ENCODE data around the gene FARSA. TPM values are rescaled to one million over a fixed set of nuclear protein-coding genes. Genes with fewer than 3 reads are reported as not detected.
"Not testable (repeated sequence)": the region's sequence is repeated elsewhere in the genome, so short reads cannot be mapped to it uniquely, and the experiment has no call there.

The FARSA gene
- total and polyA plus RNA-seq, 3 experiments from 2014 or later, result 64.5 to 192 (median 188) TPM

DNA sequence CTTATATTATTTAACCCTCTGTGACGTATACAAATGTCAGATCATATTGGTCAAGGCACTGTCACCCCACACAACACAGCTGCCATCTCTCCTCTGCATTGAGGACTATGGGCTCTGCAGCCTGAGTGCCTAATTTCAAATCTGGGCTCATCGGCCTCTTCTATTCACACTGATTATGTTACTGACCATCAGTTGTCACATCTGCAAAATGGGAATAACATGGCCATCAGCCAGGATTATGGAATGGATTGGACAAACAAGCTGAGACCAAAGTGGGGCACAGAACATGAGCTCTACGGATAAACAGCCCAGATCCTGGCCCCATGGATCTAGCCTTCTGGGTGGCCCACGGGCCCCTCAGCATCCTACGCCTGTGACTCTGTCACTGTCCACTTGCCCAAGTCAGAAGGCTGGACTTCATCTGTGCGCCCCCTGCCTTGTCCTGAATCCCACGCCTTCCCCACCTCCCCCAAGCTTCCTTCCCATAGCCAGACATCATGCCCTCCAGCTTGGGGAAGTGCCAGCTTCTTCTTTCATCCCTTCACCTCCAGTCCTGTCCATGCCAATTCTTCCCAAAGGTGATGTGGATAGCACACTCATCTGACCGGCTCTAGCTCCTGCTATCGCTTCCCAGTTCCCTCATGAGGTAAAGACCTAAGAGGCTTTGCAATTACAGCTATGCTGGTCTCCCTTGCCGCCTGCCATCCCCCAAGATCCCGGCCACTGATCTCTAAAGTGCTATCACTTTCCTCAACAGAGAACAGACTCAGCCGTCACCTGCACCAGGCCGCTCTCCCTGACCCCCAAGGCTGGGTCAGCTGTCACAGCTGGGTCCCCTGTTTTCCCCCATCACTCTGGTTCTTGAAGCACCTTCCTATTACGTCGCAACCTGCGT is 872 bp downstream of the FARSA start:
- peaks cover 3 to 43% (median 5%) of the 10 kb centered on the region in 3 donors for H3K36me3 Mint-ChIP-seq
- DNase-seq, result no peak
- peak overlapping the region; percentile 92 to 99 (median 98) for H3K4me3 Mint-ChIP-seq
- H3K4me1 ChIP-seq (ENCODE audit: insufficient read depth, low read length), result peaks cover 34% of the 10 kb centered on the region
- CTCF ChIA-PET, result interaction anchor here (0.8 to 3.7 kb wide), 5 partner anchors 13 to 129 kb away, joined by 3 to 15 read pairs (median 4); partner anchors contain the start of gene SYCE2
- peak overlapping the region; percentile 89 for H3K4me3 ChIP-seq (ENCODE audit: low read length)
- H3K27me3 Mint-ChIP-seq, result peaks cover 0 to 1% of the 10 kb centered on the region in 2 donors
- no peaks in the 10 kb centered on the region for H3K27me3 ChIP-seq (ENCODE audit: insufficient read depth, low read length, poor library complexity, severe bottlenecking)
- H3K4me1 Mint-ChIP-seq, result peaks cover 25 to 34% (median 31%) of the 10 kb centered on the region in 3 donors
- no peaks in the 10 kb centered on the region for H3K9me3 ChIP-seq (ENCODE audit: low read length)
- POLR2A ChIA-PET, result interaction anchor here (0.5 to 2.9 kb wide), 3 partner anchors 14 to 892 kb away, joined by 5 to 12 read pairs (median 9); partner anchors contain the start of genes GCDH and SYCE2
- peak overlapping the region; percentile 80 for H3K27ac ChIP-seq (ENCODE audit: low read depth, low read length)
- no peaks in the 10 kb centered on the region for H3K9me3 Mint-ChIP-seq
- peaks cover 15% of the 10 kb centered on the region for H3K36me3 ChIP-seq (ENCODE audit: insufficient read depth, low read length)
- peak overlapping the region in 7 of 8 donors; percentile 71 to 97 (median 94) for H3K27ac Mint-ChIP-seq

DNA sequence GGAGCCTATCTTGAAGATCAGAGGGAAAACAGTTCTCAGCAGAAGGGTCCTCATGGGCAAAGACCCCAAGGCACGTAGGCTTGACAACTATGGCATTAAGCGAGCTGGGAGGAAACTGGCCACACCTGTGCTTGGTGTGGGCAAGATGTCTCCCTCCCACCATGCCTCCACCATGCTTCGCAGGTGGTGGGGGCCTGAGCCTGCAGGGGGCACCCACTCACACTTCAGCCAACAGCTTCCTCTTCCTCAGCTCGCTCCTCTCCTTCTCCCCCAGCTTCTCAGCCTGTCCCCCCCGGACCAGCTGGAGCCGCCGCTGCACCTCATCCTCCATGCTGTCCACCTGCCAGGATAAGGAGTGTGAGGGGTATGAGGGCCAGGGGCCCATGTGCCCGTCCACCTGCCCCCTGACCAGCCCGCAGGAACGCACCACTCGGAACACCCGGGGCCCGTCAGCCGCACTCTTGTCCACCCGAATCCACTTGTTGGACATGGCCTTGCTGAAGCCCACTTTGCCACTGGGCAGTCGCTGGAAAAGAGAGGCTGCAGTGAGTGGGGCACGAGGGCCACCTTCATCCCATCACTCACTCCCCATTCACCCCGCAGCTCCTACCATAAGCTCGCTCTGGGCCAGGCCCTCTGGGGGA is 3.4 kb downstream of the FARSA start:
- Histone ChIP-seq H3K9me3 (ENCODE audit: low read length) (no peaks in the 10 kb centered on the region), H3K27ac (ENCODE audit: low read depth, low read length) (no peak overlapping the region), H3K4me1 (ENCODE audit: insufficient read depth, low read length) (peaks cover 23% of the 10 kb centered on the region), H3K4me3 (ENCODE audit: low read length) (no peak overlapping the region), H3K27me3 (ENCODE audit: insufficient read depth, low read length, poor library complexity, severe bottlenecking) (no peaks in the 10 kb centered on the region), H3K36me3 (ENCODE audit: insufficient read depth, low read length) (peaks cover 25% of the 10 kb centered on the region)
- DNase-seq, result no peak
- no peaks in the 10 kb centered on the region for H3K27me3 Mint-ChIP-seq
- no peak overlapping the region for H3K27ac Mint-ChIP-seq
- POLR2A ChIA-PET, result no interaction called here
- H3K4me3 Mint-ChIP-seq, result no peak overlapping the region
- H3K4me1 Mint-ChIP-seq, result peaks cover 24 to 31% (median 27%) of the 10 kb centered on the region in 3 donors
- CTCF ChIA-PET, result interaction anchor here (1.2 to 1.5 kb wide), 2 partner anchors 35 to 170 kb away, joined by 4 read pairs; no protein-coding TSS in a partner anchor
- H3K9me3 Mint-ChIP-seq, result no peaks in the 10 kb centered on the region
- peaks cover 3 to 59% (median 10%) of the 10 kb centered on the region in 3 donors for H3K36me3 Mint-ChIP-seq

- Mint-ChIP-seq H3K36me3 (peaks cover 8 to 63% (median 11%) of the 10 kb centered on the region in 3 donors), H3K27me3 (no peaks in the 10 kb centered on the region), H3K27ac (peak overlapping the region in 1 of 8 donors; percentile 41), H3K4me1 (peaks cover 3 to 10% (median 4%) of the 10 kb centered on the region in 3 donors), H3K9me3 (no peaks in the 10 kb centered on the region), H3K4me3 (no peak overlapping the region)
- Histone ChIP-seq H3K4me1 (ENCODE audit: insufficient read depth, low read length) (no peaks in the 10 kb centered on the region), H3K4me3 (ENCODE audit: low read length) (no peak overlapping the region), H3K36me3 (ENCODE audit: insufficient read depth, low read length) (peaks cover 37% of the 10 kb centered on the region), H3K9me3 (ENCODE audit: low read length) (no peaks in the 10 kb centered on the region), H3K27me3 (ENCODE audit: insufficient read depth, low read length, poor library complexity, severe bottlenecking) (no peaks in the 10 kb centered on the region), H3K27ac (ENCODE audit: low read depth, low read length) (no peak overlapping the region)
- ChIA-PET POLR2A (no interaction called here), CTCF (interaction anchor here (1.0 kb wide), 1 partner anchor 40 kb away, joined by 3 read pairs; no protein-coding TSS in a partner anchor)
- DNase-seq, result no peak
Observed at GRCh38 chr19:12924621-12925310, 8.7 kb downstream of the FARSA start.

GRCh38 chr19:12922959-12923358 is 10.6 kb downstream of the FARSA start:
- Histone ChIP-seq H3K9me3 (ENCODE audit: low read length) (no peaks in the 10 kb centered on the region), H3K27me3 (ENCODE audit: insufficient read depth, low read length, poor library complexity, severe bottlenecking) (no peaks in the 10 kb centered on the region), H3K4me1 (ENCODE audit: insufficient read depth, low read length) (peaks cover 5% of the 10 kb centered on the region), H3K4me3 (ENCODE audit: low read length) (no peak overlapping the region), H3K36me3 (ENCODE audit: insufficient read depth, low read length) (peaks cover 23% of the 10 kb centered on the region), H3K27ac (ENCODE audit: low read depth, low read length) (no peak overlapping the region)
- Mint-ChIP-seq H3K27ac (peak overlapping the region in 3 of 8 donors; percentile 17 to 63 (median 54)), H3K9me3 (no peaks in the 10 kb centered on the region), H3K4me1 (peaks cover 8 to 16% (median 12%) of the 10 kb centered on the region in 3 donors), H3K4me3 (no peak overlapping the region), H3K27me3 (no peaks in the 10 kb centered on the region), H3K36me3 (peaks cover 5 to 48% (median 8%) of the 10 kb centered on the region in 3 donors)
- ChIA-PET CTCF (interaction anchor here (1.3 kb wide), 1 partner anchor 38 kb away, joined by 3 read pairs; no protein-coding TSS in a partner anchor), POLR2A (no interaction called here)
- no peak for DNase-seq

DNA sequence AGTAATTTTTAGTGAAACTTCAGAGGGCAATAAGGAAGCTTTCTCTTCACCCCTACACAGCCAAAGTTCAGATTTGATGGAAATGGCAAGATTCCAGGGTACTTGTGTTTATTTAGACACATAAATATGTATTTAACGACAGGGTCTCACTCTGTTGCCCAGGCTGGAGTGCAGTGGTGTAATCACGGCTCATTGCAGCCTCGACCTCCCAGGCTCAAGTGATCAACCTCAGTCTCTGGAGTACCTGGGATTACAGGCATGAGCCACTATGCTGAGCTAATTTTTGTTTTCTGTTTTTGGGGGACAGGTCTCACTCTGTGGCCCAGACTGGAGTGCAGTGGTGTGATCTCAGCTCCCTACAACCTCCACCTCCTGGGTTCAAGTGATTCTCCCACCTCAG is 12.5 kb downstream of the FARSA start:
- H3K27ac Mint-ChIP-seq, result peak overlapping the region in 4 of 8 donors; percentile 9 to 80 (median 38)
- CTCF ChIA-PET, result interaction anchor here (2.4 kb wide), 1 partner anchor 44 kb away, joined by 8 read pairs; no protein-coding TSS in a partner anchor

GRCh38 chr19:12918253-12918652 is 15.3 kb downstream of the FARSA start:
- POLR2A ChIA-PET, result interaction anchor here (1.4 kb wide), 1 partner anchor 15 kb away, joined by 12 read pairs; the partner anchor contains the start of gene FARSA
- CTCF ChIA-PET, result no interaction called here

More for the DNA sequence above, 12.5 kb downstream of the FARSA start:
- no peaks in the 10 kb centered on the region for H3K9me3 ChIP-seq (ENCODE audit: low read length)
- Mint-ChIP-seq H3K4me1 (peaks cover 12 to 20% (median 14%) of the 10 kb centered on the region in 3 donors), H3K27me3 (no peaks in the 10 kb centered on the region), H3K9me3 (no peaks in the 10 kb centered on the region), H3K36me3 (peaks cover 3 to 35% (median 5%) of the 10 kb centered on the region in 3 donors), H3K4me3 (peak overlapping the region in 1 of 7 donors; percentile 6)
- POLR2A ChIA-PET, result no interaction called here
- H3K27ac ChIP-seq (ENCODE audit: low read depth, low read length), result no peak overlapping the region
- H3K27me3 ChIP-seq (ENCODE audit: insufficient read depth, low read length, poor library complexity, severe bottlenecking), result no peaks in the 10 kb centered on the region
- no peak for DNase-seq
- H3K36me3 ChIP-seq (ENCODE audit: insufficient read depth, low read length), result peaks cover 12% of the 10 kb centered on the region
- H3K4me1 ChIP-seq (ENCODE audit: insufficient read depth, low read length), result peaks cover 5% of the 10 kb centered on the region
- H3K4me3 ChIP-seq (ENCODE audit: low read length), result no peak overlapping the region

DNA sequence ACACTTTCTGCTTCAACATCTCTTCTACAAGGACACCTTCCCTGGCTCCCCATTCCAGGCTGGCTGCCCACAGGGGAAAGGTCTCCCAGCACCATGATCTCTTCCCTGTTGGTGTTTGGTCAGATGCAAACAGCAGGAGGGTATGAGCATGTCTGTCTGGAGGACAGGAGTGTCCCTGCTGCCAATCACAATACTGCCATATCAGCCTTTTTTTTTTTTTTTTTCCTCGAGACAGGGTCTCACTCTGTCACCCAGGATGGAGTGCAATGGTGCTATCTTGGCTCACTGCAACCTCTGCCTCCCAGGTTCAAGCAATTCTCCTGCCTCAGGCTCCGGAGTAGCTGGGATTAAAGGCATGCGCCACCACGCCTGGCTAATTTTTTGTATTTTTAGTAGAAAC is 17.7 kb downstream of the FARSA start:
- POLR2A ChIA-PET, result interaction anchor here (0.6 kb wide), 3 partner anchors 18 to 965 kb away, joined by 3 read pairs; partner anchors contain the start of gene FARSA
- CTCF ChIA-PET, result interaction anchor here (1.0 to 1.2 kb wide), 2 partner anchors 31 to 39 kb away, joined by 3 read pairs; no protein-coding TSS in a partner anchor
- not testable (repeated sequence) for H3K27me3 ChIP-seq (ENCODE audit: insufficient read depth, low read length, poor library complexity, severe bottlenecking); H3K4me3 Mint-ChIP-seq; H3K4me3 ChIP-seq (ENCODE audit: low read length); DNase-seq; H3K27me3 Mint-ChIP-seq; H3K9me3 Mint-ChIP-seq; H3K36me3 Mint-ChIP-seq; H3K36me3 ChIP-seq (ENCODE audit: insufficient read depth, low read length); H3K9me3 ChIP-seq (ENCODE audit: low read length); H3K27ac ChIP-seq (ENCODE audit: low read depth, low read length)
- H3K4me1 Mint-ChIP-seq, result peaks cover 28 to 45% (median 31%) of the 10 kb centered on the region in 3 donors
- peaks cover 28% of the 10 kb centered on the region for H3K4me1 ChIP-seq (ENCODE audit: insufficient read depth, low read length)
- peak overlapping the region in 2 of 8 donors; percentile 50 to 58 for H3K27ac Mint-ChIP-seq

More at GRCh38 chr19:12918253-12918652, 15.3 kb downstream of the FARSA start:
- no peak overlapping the region for H3K27ac ChIP-seq (ENCODE audit: low read depth, low read length)
- H3K4me1 ChIP-seq (ENCODE audit: insufficient read depth, low read length), result peaks cover 24% of the 10 kb centered on the region
- H3K27me3 ChIP-seq (ENCODE audit: insufficient read depth, low read length, poor library complexity, severe bottlenecking), result no peaks in the 10 kb centered on the region
- H3K36me3 ChIP-seq (ENCODE audit: insufficient read depth, low read length), result no peaks in the 10 kb centered on the region
- H3K4me3 ChIP-seq (ENCODE audit: low read length), result no peak overlapping the region
- Mint-ChIP-seq H3K27ac (peak overlapping the region in 4 of 8 donors; percentile 17 to 86 (median 81)), H3K36me3 (peaks cover 3 to 12% (median 5%) of the 10 kb centered on the region in 3 donors), H3K4me1 (peaks cover 28 to 43% (median 29%) of the 10 kb centered on the region in 3 donors), H3K4me3 (peak overlapping the region in 1 of 7 donors; percentile 23), H3K9me3 (no peaks in the 10 kb centered on the region), H3K27me3 (peaks cover 0 to 2% of the 10 kb centered on the region in 2 donors)
- DNase-seq, result no peak
- H3K9me3 ChIP-seq (ENCODE audit: low read length), result no peaks in the 10 kb centered on the region

Measured in CD8-positive, alpha-beta memory T cell (primary cell).